Psoas muscle (tissue), 8 donors: ENCODE measurements around the gene MFSD12. TPM values are rescaled to one million over a fixed set of nuclear protein-coding genes. Genes with fewer than 3 reads are reported as not detected.
A peak's percentile ranks its signal among the peaks of the same experiment; 100 is the strongest.

Experiments used
- ATAC-seq, 4 donors: fragments of 200-7000 bp; cut with Tn5 transposase; one replicate each; pipeline ENCODE4 v1.9.1; 2020; ENCODE audit warnings: moderate library complexity in 3 of 4, mild to moderate bottlenecking in 2 of 4
- DNase-seq, 2 donors: peaks; one replicate each; pipeline ENCODE4 v3.0.0-alpha.2; 2020
- H3K27ac ChIP-seq: fragments of 200-600 bp; one replicate; pipeline ENCODE4 v1.8.0; 2022
- H3K27me3 ChIP-seq, 3 donors: fragments of 200-600 bp in 1 of 3; one replicate each; pipeline versions ENCODE4 v1.6.1 to v1.8.0; 2013 to 2022; ENCODE audit warnings: low read length in 2 of 3, mild to moderate bottlenecking in 2 of 3, moderate library complexity in 1 of 3; ENCODE audit not compliant: insufficient read depth in 3 of 3
- H3K36me3 ChIP-seq, 2 donors: fragments of 200-600 bp in 1 of 2; one replicate each; pipeline versions ENCODE4 v1.6.1 to v1.8.0; 2013 to 2022; ENCODE audit warnings: low read depth in 1 of 2, mild to moderate bottlenecking in 1 of 2, moderate library complexity in 1 of 2; ENCODE audit not compliant: insufficient read depth in 1 of 2
- H3K4me1 ChIP-seq: fragments of 200-600 bp; one replicate; pipeline ENCODE4 v1.8.0; 2022
- H3K4me3 ChIP-seq: fragments of 200-600 bp; one replicate; pipeline ENCODE4 v1.8.0; 2022; ENCODE audit warnings: mild to moderate bottlenecking
- H3K9me3 ChIP-seq: fragments of 200-600 bp; one replicate; pipeline ENCODE4 v1.8.0; 2022
- WGBS, 3 donors: extraction: QIAGEN DNeasy Blood & Tissue Kit; methylation state at CpG; one replicate each; pipeline versions ENCODE4 v1.1.6 to v1.1.7; 2013; 5-methylcytosine and 5-hydroxymethylcytosine counted together
- intact Hi-C, 2 donors: fragments of 100-400 bp; cut with DNase I; formaldehyde crosslinking; loops; one replicate each; pipeline versions ENCODE4 v1.11.0 to v1.14.2; 2022
- polyA plus RNA-seq, 3 donors: library from polyadenylated mRNA; stranded (reverse); fragments of 200-250 nt; gene quantifications; one replicate each; pipeline ENCODE4 v1.2.3, GENCODE V29; 2013
- total RNA-seq, 4 donors: library from RNA; stranded (reverse); fragmentation: NEBNext Ultra II Directional in 2 of 4; extraction: Animal tissue kit (Norgen Biotek cat#: 25700) in 2 of 4; gene quantifications; one replicate each; pipeline versions ENCODE4 v1.2.1 to v1.2.4, GENCODE V29; 2021 to 2023
- TF ChIP-seq, protein P1 (sequence below): fragments of 200-600 bp; IDR thresholded peaks from one replicate; pipeline ENCODE4 v1.8.0; 2022; ENCODE audit warnings: antibody characterized with exemption
- donor health status: healthy with polysubstance abuse.
- donor health status: DM: no; HTN: no; CAD: no; lungs with moderate emphysema.
- donor health status: Bipolar disorder and iron deficiency.
- donor health status: healthy.
- donor health status: DM: yes; HTN: yes; CAD: no.
- donor health status: DM: no; HTN: no; CAD: no.
- donor health status: DM: no; HTN: no; CAD: no.
- donor health status: DM: yes; HTN: yes; CAD: no.

The MFSD12 gene
- total and polyA plus RNA-seq, 7 donors = 16.3 to 46.6 (median 25.2) TPM

DNA sequence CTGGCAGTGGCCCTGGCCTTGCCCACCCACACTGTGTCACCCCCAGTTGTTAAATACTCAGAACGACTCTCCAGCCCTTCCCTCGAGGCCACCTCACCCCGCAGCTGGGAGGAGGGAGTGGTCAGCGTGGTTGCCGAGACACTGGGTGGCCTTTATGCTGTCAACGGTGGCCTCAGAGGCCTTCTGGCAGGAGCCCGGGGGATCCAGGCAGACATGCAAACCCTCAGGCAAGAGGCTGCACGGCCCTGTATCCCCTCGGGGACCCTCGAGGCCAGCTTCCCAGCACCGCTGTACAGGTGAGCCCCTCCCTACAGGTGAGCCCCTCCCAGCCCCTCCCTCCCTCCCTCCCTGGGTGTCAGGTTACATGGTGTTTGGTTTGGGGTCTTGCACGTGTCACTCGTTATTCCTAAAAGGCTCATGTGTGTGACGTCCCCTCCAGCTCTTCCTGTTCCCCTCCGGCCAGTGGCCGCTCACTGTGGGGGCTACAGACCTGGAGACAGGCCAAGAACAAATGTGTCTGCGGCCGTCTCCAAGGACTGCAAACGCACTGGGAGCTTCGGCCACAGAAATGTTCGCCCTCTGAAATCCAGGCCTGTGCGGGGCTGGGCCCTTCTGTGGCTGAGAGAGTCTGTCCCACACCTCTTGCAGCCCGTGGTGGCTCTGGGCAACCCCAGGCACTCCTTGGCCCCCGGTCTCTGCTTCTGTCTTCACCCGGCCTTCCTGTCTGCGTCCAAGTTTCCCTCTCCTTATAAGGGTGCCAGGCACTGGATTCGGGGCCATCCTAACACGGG is 18.2 kb downstream of the MFSD12 start, which contains the start of gene TEKTIP1:
Gene TEKTIP1, plus strand, starts transcription at position 210 of the 791 bp plus-strand sequence. Its CDS starts 4 bp downstream, at position 214.
- TF ChIP-seq, protein P1, sequence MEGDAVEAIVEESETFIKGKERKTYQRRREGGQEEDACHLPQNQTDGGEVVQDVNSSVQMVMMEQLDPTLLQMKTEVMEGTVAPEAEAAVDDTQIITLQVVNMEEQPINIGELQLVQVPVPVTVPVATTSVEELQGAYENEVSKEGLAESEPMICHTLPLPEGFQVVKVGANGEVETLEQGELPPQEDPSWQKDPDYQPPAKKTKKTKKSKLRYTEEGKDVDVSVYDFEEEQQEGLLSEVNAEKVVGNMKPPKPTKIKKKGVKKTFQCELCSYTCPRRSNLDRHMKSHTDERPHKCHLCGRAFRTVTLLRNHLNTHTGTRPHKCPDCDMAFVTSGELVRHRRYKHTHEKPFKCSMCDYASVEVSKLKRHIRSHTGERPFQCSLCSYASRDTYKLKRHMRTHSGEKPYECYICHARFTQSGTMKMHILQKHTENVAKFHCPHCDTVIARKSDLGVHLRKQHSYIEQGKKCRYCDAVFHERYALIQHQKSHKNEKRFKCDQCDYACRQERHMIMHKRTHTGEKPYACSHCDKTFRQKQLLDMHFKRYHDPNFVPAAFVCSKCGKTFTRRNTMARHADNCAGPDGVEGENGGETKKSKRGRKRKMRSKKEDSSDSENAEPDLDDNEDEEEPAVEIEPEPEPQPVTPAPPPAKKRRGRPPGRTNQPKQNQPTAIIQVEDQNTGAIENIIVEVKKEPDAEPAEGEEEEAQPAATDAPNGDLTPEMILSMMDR = no peak
- peak in 2 of 4 donors; percentile 6 to 13 for ATAC-seq
- Histone ChIP-seq H3K27me3 (no peaks in the 10 kb centered on the region), H3K9me3 (no peaks in the 10 kb centered on the region), H3K27ac (no peak within 1 kb of the TSS), H3K4me1 (no peaks in the 10 kb centered on the region), H3K36me3 (peaks cover 3 to 26% of the 10 kb centered on the region in 2 donors), H3K4me3 (no peak within 1 kb of the TSS)
- intact Hi-C loops = no loop called here
- 62 to 68% (median 65%) methylated on average over 25 to 28 of the region's 28 CpGs for WGBS, 3 donors
- no peak for DNase-seq

DNA sequence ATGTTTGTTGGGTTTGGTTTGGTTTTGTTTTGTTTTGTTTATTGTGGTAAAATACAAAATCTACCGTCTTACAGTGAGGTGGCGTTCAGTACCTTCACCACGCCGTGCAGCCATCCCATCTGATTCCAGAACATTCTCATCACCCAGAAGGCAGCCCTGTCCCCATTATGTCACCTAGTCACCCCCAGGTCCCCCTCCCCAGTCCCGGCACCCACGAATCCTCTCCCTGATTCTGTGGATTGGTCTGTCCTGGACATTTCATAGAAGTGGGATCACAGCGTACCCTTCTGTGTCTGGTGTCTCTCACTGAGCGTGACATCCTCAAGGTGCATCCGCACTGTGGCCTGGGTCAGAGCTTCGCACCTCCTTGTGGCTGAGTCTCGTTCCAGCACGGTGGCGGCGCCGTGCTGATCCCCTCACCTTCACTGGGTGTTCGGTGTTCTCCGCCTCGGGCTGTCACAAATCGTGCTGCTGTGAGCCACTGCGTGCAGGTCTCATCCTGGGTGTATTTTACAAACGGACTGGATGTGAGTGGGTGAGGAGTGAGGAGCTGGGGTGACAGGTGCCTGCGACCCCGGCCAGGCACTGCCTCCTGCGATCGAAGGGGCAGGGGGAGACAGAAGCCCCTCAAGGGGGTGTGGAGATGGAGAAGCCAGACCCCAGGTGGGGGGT is 19.0 kb downstream of the MFSD12 start:
- H3K4me1 ChIP-seq = no peaks in the 10 kb centered on the region
- no peak overlapping the region for H3K4me3 ChIP-seq
- ATAC-seq = no peak
- TF ChIP-seq, protein P1 = no peak
- intact Hi-C loops = no loop called here
- H3K36me3 ChIP-seq = peaks cover 3 to 34% of the 10 kb centered on the region in 2 donors
- H3K27me3 ChIP-seq = no peaks in the 10 kb centered on the region
- WGBS, 3 donors = 80 to 87% (median 81%) methylated on average over 22 to 25 of the region's 25 CpGs
- H3K27ac ChIP-seq = no peak overlapping the region
- no peaks in the 10 kb centered on the region for H3K9me3 ChIP-seq
- no peak for DNase-seq

DNA sequence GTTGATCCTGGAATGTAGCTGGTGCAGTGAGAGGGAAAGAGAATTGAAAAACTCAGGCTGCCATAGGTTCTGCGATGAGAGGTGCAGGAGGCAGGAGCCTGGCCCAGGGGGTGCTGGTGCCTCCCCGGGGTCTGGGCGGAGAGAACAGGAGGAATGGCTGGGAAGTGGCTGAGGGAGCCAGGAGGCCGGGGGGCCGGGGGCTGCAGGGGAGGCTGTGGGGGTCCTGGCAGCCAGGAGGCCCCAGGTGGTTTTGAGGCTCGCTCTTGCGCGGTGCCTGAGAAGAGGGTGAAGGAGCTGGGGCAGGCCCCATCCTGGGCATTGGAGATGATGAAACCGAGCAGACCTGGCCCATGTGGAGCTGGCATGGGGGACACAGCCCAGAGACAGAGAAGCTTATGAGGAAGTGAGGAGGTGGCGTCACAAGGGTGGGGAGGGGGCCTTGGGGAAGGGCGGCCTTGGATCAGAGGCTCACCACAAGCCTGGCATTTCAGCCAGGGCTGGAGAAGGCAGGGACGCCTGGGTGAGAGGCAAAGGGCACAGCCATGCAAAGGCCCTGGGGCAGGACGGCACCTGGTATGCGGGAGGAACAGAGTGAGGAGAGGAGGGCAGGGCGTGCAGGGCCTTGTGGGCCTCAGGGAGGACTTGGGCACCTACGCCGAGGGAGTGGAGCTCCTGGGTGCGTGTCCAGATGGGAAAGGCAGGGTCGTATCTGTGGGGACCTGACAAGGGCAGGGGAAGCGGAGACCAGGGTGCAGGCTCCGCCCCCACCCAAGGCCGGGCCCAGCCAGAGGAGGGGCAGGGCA is 19.7 kb downstream of the MFSD12 start:
- ATAC-seq (peak in 3 of 4 donors; percentile 12 to 29 (median 20)), DNase-seq (no peak)
- H3K4me3 ChIP-seq = no peak overlapping the region
- no peak overlapping the region for H3K27ac ChIP-seq
- no peaks in the 10 kb centered on the region for H3K4me1 ChIP-seq
- TF ChIP-seq, protein P1 = no peak
- peaks cover 3 to 42% of the 10 kb centered on the region in 2 donors for H3K36me3 ChIP-seq
- WGBS, 3 donors = 83 to 89% (median 88%) methylated on average over 20 to 22 of the region's 22 CpGs
- no peaks in the 10 kb centered on the region for H3K9me3 ChIP-seq
- intact Hi-C loops = no loop called here
- no peaks in the 10 kb centered on the region for H3K27me3 ChIP-seq

DNA sequence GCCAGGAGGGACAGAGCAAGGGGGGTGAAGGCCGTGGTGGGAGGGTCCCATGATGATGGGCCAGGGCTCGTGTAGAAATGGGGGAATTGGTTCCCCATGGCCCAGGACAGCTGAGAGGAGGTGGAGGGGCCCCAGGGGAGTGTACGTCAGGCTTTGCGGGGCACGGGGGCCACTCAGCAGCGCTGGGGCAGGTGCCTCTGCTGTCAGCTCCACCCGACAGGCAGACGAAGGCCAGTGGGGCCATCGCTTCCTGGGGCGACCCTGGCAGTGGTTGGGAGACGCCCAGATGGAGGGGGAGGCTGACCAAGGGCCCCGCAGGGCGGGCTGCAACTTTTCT is 20.3 kb downstream of the MFSD12 start:
- TF ChIP-seq, protein P1 = no peak
- 65 to 73% (median 71%) methylated on average over 13 of the region's 13 CpGs for WGBS, 3 donors
- Histone ChIP-seq H3K27ac (no peak overlapping the region), H3K4me1 (no peaks in the 10 kb centered on the region), H3K36me3 (peaks cover 3 to 47% of the 10 kb centered on the region in 2 donors), H3K27me3 (no peaks in the 10 kb centered on the region), H3K9me3 (no peaks in the 10 kb centered on the region), H3K4me3 (no peak overlapping the region)
- peak in 2 of 4 donors; percentile 3 to 11 for ATAC-seq
- intact Hi-C loops = no loop called here
- DNase-seq = no peak
